Sigmoid colon (tissue), 4 donors: ENCODE measurements around the gene EPOP.

Experiments
- EP300 ChIP-seq, 4 donors: sonication (generic); formaldehyde crosslinking; IDR thresholded peaks; one replicate each; pipeline ENCODE4 v1.6.1; 2017; ENCODE audit warnings: antibody characterized with exemption in 4 of 4
- POLR2A ChIP-seq, 2 donors: fragments of 450-650 bp; IDR thresholded peaks; one replicate each; pipeline ENCODE4 v1.6.1; 2016; ENCODE audit warnings: antibody characterized with exemption in 2 of 2, mild to moderate bottlenecking in 2 of 2, moderate library complexity in 2 of 2
- POLR2AphosphoS5 ChIP-seq, 4 donors: sonication (generic); formaldehyde crosslinking; IDR thresholded peaks; one replicate each; pipeline ENCODE4 v1.6.1; 2017; ENCODE audit warnings: antibody characterized with exemption in 4 of 4
- TF ChIP-seq, protein P1 (sequence below), 4 experiments: fragments of 450-650 bp in 3 of 4; fragments of 200-600 bp in 1 of 4; IDR thresholded peaks; one replicate each; pipeline ENCODE4 v1.5.1; 2016 to 2019; ENCODE audit warnings: antibody characterized with exemption in 4 of 4, mild to moderate bottlenecking in 3 of 4, moderate library complexity in 2 of 4

DNA sequence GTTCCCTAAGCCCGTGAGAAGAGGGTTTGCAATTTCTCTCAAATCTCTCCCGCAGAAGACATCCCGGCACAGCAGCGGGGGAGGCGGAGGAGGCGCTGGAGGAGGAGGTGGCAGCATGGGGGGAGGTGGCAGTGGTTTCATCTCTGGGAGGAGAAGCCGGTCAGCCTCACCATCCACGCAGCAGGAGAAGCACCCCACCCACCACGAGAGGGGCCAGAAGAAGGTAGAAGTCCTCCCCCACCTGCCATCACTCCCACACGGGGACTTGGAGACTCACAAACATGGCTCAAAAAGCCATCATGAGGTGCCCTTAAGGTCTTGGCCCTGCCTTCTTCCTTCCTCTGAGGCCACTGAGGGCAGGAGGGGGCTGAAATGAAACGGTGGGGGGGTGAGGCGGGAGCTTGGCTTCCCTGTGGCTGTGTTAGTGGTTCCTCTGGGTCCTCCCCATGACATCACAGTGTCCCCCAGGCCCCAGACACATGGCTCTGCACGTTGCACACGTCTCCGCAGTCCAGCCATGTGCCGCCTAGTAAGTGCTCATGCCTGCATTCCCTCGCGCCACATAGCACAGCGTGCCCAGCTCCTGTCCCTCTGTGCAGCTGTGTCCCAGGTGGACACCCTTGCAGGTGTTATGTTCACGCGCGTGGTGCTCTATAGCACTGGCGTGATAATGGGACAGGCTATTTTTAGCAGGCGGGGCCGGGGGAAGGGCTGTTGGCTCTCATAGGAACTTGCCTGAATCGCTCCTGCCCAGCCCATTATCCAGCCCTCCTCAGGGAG is 37.2 kb upstream of the EPOP start:
- TF ChIP-seq, protein P1, sequence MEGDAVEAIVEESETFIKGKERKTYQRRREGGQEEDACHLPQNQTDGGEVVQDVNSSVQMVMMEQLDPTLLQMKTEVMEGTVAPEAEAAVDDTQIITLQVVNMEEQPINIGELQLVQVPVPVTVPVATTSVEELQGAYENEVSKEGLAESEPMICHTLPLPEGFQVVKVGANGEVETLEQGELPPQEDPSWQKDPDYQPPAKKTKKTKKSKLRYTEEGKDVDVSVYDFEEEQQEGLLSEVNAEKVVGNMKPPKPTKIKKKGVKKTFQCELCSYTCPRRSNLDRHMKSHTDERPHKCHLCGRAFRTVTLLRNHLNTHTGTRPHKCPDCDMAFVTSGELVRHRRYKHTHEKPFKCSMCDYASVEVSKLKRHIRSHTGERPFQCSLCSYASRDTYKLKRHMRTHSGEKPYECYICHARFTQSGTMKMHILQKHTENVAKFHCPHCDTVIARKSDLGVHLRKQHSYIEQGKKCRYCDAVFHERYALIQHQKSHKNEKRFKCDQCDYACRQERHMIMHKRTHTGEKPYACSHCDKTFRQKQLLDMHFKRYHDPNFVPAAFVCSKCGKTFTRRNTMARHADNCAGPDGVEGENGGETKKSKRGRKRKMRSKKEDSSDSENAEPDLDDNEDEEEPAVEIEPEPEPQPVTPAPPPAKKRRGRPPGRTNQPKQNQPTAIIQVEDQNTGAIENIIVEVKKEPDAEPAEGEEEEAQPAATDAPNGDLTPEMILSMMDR (IDR thresholded peaks at IDR 0.05), result no peak
- TF ChIP-seq POLR2A (IDR thresholded peaks at IDR 0.05), result no peak
- TF ChIP-seq EP300 (IDR thresholded peaks at IDR 0.05), result no peak
- TF ChIP-seq POLR2AphosphoS5 (IDR thresholded peaks at IDR 0.05), result no peak
